OCI-LY3 (cell line): ENCODE results near the gene KRTAP5-5.

ENCODE experiments used
- H2AFZ ChIP-seq: fragments of 200-600, 300-600 bp; shearing (Covaris generic); 2 replicates; pipeline ENCODE4 v1.6.0; 2014; ENCODE audit warnings: antibody characterized with exemption, low read depth, low read length
- H3K27ac ChIP-seq: fragments of 200-600, 300-600 bp; sonication (generic); 2 replicates; pipeline ENCODE4 v1.5.1; 2014; ENCODE audit warnings: mild to moderate bottlenecking, low read length, moderate library complexity, mixed read lengths
- H3K27me3 ChIP-seq: fragments of 200-600, 300-600 bp; sonication (generic); 2 replicates; pipeline ENCODE4 v1.6.1; 2014; ENCODE audit warnings: low read depth, low read length, mixed read lengths
- H3K36me3 ChIP-seq: fragments of 200-600, 300-600 bp; sonication (generic); replicated peaks from 2 replicates; pipeline ENCODE3; 2014; ENCODE audit warnings: low read depth, low read length, mixed read lengths
- H3K4me1 ChIP-seq: fragments of 300-600, 200-600 bp; sonication (generic); 2 replicates; pipeline ENCODE4 v1.6.1; 2014; ENCODE audit warnings: low read length, mixed read lengths
- H3K4me2 ChIP-seq: fragments of 200-600, 300-600 bp; sonication (generic); 2 replicates; pipeline ENCODE4 v1.6.1; 2014; ENCODE audit warnings: low read length, mixed read lengths
- H3K4me3 ChIP-seq: fragments of 300-600, 200-600 bp; sonication (generic); 2 replicates; pipeline ENCODE4 v1.5.1; 2014; ENCODE audit warnings: antibody characterized with exemption, mild to moderate bottlenecking, low read length, moderate library complexity
- H3K79me2 ChIP-seq: fragments of 300-600, 200-600 bp; shearing (Covaris generic); 2 replicates; pipeline ENCODE4 v1.6.1; 2014; ENCODE audit warnings: mild to moderate bottlenecking, low read length, mixed read lengths
- H3K9ac ChIP-seq: fragments of 300-600, 200-600 bp; shearing (Covaris generic); 2 replicates; pipeline ENCODE4 v1.6.0; 2014; ENCODE audit warnings: mild to moderate bottlenecking, low read length, moderate library complexity
- H3K9me3 ChIP-seq: fragments of 200-600, 300-600 bp; shearing (Covaris generic); 2 replicates; pipeline ENCODE4 v1.6.1; 2014; ENCODE audit warnings: low read length, mixed read lengths; ENCODE audit not compliant: insufficient read depth
- H4K20me1 ChIP-seq: fragments of 200-600, 300-600 bp; sonication (generic); 2 replicates; pipeline ENCODE4 v1.6.1; 2016; ENCODE audit warnings: low read length, mixed read lengths; ENCODE audit not compliant: insufficient read depth
- CTCF ChIP-seq: fragments of 200-600, 300-600 bp; sonication (generic); IDR thresholded peaks from 2 replicates; pipeline ENCODE4 v1.5.1; 2014; ENCODE audit warnings: antibody characterized with exemption, low read length, low read depth
- EZH2phosphoT487 ChIP-seq: fragments of 200-600 bp; shearing (Covaris generic); IDR thresholded peaks from 2 replicates; pipeline ENCODE4 v1.6.1; 2018; ENCODE audit warnings: antibody characterized with exemption, mixed run types, low read depth

The KRTAP5-5 gene

GRCh38 chr11:1653541-1654387, 24.2 kb downstream of the KRTAP5-5 start:
- Histone ChIP-seq H3K9ac (no peak overlapping the region), H3K27me3 (peaks cover 41% of the 10 kb centered on the region)

GRCh38 chr11:1654388-1655167, 25.0 kb downstream of the KRTAP5-5 start:
- no peak overlapping the region for H2AFZ ChIP-seq
- H3K27ac ChIP-seq, result no peak overlapping the region
- H3K9ac ChIP-seq, result no peak overlapping the region
- no peaks in the 10 kb centered on the region for H3K9me3 ChIP-seq
- no peaks in the 10 kb centered on the region for H3K79me2 ChIP-seq
- no peaks in the 10 kb centered on the region for H4K20me1 ChIP-seq
- no peak overlapping the region for H3K4me3 ChIP-seq
- H3K4me2 ChIP-seq, result no peak overlapping the region
- TF ChIP-seq EZH2phosphoT487 (no peak), CTCF (no peak)
- peaks cover 43% of the 10 kb centered on the region for H3K27me3 ChIP-seq
- no peaks in the 10 kb centered on the region for H3K4me1 ChIP-seq
- no peaks in the 10 kb centered on the region for H3K36me3 ChIP-seq

More at GRCh38 chr11:1653541-1654387, 24.2 kb downstream of the KRTAP5-5 start:
- no peak for TF ChIP-seq CTCF
- TF ChIP-seq EZH2phosphoT487, result no peak
- H3K79me2 ChIP-seq, result no peaks in the 10 kb centered on the region
- no peak overlapping the region for H3K4me2 ChIP-seq
- H4K20me1 ChIP-seq, result no peaks in the 10 kb centered on the region
- no peaks in the 10 kb centered on the region for H3K4me1 ChIP-seq
- no peaks in the 10 kb centered on the region for H3K9me3 ChIP-seq
- H3K36me3 ChIP-seq, result no peaks in the 10 kb centered on the region
- H3K27ac ChIP-seq, result no peak overlapping the region
- H2AFZ ChIP-seq, result no peak overlapping the region
- no peak overlapping the region for H3K4me3 ChIP-seq

- TF ChIP-seq EZH2phosphoT487 (no peak), CTCF (no peak)
- no peak overlapping the region for H3K9ac ChIP-seq
- H3K79me2 ChIP-seq, result no peaks in the 10 kb centered on the region
- no peak overlapping the region for H3K4me2 ChIP-seq
- H3K4me3 ChIP-seq, result no peak overlapping the region
- no peaks in the 10 kb centered on the region for H3K9me3 ChIP-seq
- peaks cover 46% of the 10 kb centered on the region for H3K27me3 ChIP-seq
- no peak overlapping the region for H3K27ac ChIP-seq
- H4K20me1 ChIP-seq, result no peaks in the 10 kb centered on the region
- H3K36me3 ChIP-seq, result no peaks in the 10 kb centered on the region
- no peaks in the 10 kb centered on the region for H3K4me1 ChIP-seq
- H2AFZ ChIP-seq, result no peak overlapping the region
These were observed 25.8 kb downstream of the KRTAP5-5 start for GRCh38 chr11:1655168-1656060.
